IPS DF 19.7 (cell line): ENCODE data around the gene CLASRP.
"Not testable (repeated sequence)": the region's sequence is repeated elsewhere in the genome, so short reads cannot be mapped to it uniquely, and the experiment has no call there.

Source experiments
- DNase-seq: peaks from one replicate; pipeline ENCODE4 v3.0.0-alpha.2; 2013; ENCODE audit warnings: low read depth, low spot score

The CLASRP gene, protein sequence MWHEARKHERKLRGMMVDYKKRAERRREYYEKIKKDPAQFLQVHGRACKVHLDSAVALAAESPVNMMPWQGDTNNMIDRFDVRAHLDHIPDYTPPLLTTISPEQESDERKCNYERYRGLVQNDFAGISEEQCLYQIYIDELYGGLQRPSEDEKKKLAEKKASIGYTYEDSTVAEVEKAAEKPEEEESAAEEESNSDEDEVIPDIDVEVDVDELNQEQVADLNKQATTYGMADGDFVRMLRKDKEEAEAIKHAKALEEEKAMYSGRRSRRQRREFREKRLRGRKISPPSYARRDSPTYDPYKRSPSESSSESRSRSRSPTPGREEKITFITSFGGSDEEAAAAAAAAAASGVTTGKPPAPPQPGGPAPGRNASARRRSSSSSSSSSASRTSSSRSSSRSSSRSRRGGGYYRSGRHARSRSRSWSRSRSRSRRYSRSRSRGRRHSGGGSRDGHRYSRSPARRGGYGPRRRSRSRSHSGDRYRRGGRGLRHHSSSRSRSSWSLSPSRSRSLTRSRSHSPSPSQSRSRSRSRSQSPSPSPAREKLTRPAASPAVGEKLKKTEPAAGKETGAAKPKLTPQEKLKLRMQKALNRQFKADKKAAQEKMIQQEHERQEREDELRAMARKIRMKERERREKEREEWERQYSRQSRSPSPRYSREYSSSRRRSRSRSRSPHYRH

GRCh38 chr19:45038931-45039893 is at the start of gene CLASRP:
CLASRP (plus strand) TSS chr19:45039045; CDS start chr19:45040213, 1,168 bp downstream.
- no peak for DNase-seq

DNA sequence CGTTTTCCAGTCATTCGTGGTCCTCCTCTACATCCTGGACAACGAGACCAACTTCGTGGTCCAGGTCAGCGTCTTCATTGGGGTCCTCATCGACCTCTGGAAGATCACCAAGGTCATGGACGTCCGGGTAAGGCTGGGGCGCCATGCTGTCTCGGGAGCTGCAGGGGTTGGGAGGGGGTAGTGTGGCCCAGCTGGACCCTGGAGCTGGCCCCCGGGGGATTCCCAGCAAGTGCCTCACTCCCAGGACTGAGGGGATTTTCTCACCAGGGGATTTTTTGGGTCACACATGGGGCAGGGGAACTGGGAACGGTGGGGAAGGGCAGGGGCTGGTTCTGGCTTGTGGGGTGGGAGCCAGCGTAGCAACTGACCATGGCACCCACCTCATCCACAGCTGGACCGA is 48.4 kb upstream of the CLASRP start:
- DNase-seq, result no peak

DNA sequence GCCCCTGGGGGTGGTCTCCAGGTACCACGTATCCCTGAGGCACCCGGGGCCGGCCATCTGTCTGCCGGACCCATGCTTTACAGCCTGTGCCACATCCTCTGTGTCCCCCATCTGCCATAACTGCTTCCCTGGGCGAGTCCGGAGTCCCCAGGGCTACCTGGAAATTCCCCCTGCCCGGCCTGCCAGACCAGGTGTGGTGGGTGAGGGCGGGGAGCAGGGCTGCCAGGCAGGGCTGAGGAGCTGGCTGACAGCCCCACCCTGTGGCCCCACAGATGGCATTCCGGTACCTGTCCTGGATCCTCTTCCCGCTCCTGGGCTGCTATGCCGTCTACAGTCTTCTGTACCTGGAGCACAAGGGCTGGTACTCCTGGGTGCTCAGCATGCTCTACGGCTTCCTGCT is 47.9 kb upstream of the CLASRP start:
- no peak for DNase-seq

GRCh38 chr19:44992336-44993163 is 46.3 kb upstream of the CLASRP start:
- DNase-seq, result no peak

GRCh38 chr19:44993526-44993925 is 45.3 kb upstream of the CLASRP start:
- DNase-seq, result no peak

GRCh38 chr19:44993926-44994537 is 44.8 kb upstream of the CLASRP start:
- no peak for DNase-seq

- DNase-seq, result no peak
These were observed 40.8 kb upstream of the CLASRP start for GRCh38 chr19:44998025-44998424.

GRCh38 chr19:44999131-44999925 is 39.5 kb upstream of the CLASRP start:
- DNase-seq, result not testable (repeated sequence)

- DNase-seq, result not testable (repeated sequence)
These were observed 38.2 kb upstream of the CLASRP start for GRCh38 chr19:45000665-45001064.

DNA sequence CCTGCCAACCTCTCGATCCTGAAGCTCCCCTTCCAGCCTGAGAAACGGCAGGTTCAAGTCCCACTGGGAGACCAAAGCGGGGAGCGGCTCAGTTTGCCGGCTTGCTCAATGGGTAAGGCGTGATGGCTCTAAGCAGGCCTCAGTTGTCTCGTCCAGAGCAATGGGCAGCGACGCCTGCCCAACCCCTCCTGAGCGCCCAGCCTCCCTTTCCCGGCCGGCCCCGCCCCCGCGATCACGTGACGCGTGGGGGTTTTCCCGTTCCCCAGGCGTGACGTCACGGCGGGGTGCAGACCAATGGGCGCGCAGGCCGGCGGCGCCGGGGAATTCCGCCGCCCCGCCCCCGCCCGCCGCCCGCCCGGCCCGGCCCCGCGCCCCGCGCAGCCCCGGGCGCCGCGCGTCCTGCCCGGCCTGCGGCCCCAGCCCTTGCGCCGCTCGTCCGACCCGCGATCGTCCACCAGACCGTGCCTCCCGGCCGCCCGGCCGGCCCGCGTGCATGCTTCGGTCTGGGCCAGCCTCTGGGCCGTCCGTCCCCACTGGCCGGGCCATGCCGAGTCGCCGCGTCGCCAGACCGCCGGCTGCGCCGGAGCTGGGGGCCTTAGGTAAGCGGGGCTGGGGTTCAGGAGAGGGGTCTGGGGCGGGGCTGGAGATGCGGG is 37.6 kb upstream of the CLASRP start, which contains the start of gene RELB:
Gene RELB, plus strand, starts transcription at position 378 of the 653 bp plus-strand sequence. Its CDS starts 116 bp downstream, at position 494.
- no peak for DNase-seq

- no peak for DNase-seq
These were observed 35.4 kb upstream of the CLASRP start for GRCh38 chr19:45003485-45003884.

DNA sequence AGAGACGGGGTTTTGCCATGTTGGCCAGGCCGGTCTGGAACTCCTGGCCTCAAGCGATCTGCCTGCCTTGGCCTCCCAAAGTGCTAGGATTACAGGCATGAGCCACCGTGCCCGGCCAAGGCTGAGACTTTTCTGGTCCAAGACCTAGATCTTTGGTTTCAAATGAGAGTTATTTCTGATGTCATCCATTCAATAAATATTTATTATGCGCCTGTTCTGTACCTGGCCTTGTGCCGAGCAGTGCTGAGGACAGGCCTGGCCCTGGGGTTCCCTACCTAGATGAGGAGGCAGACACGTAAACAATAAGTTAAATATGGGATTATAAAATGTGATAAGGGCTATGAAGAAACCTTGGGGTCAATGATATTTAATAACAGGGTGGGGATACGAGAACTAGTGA is 33.1 kb upstream of the CLASRP start:
- no peak for DNase-seq

GRCh38 chr19:45008552-45008951 is 30.3 kb upstream of the CLASRP start:
- DNase-seq, result no peak

- DNase-seq, result no peak
These were observed 29.1 kb upstream of the CLASRP start for GRCh38 chr19:45009625-45010255.

GRCh38 chr19:45010306-45010705 is 28.5 kb upstream of the CLASRP start:
- DNase-seq, result no peak

DNA sequence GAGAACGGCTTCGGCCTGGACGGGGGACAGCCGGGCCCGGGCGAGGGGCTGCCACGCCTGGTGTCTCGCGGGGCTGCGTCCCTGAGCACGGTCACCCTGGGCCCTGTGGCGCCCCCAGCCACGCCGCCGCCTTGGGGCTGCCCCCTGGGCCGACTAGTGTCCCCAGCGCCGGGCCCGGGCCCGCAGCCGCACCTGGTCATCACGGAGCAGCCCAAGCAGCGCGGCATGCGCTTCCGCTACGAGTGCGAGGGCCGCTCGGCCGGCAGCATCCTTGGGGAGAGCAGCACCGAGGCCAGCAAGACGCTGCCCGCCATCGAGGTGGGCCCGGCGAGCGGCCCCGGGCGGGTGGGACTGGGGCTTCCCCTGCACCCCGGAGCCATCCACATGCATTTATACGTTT is 26.9 kb upstream of the CLASRP start:
- no peak for DNase-seq

- no peak for DNase-seq
These were observed 22.2 kb upstream of the CLASRP start for GRCh38 chr19:45016388-45017314.
